HG03139 (cell line): ENCODE results near the gene GUCA2B.

Experiments
- ATAC-seq: cut with Tn5 transposase; IDR thresholded peaks from one replicate; pipeline ENCODE4 v1.9.1; 2021; ENCODE audit not compliant: unreplicated experiment

The GUCA2B gene

GRCh38 chr1:42183957-42184268, 30.7 kb downstream of the GUCA2B start:
- no peak for ATAC-seq

GRCh38 chr1:42184616-42185015, 31.4 kb downstream of the GUCA2B start:
- ATAC-seq = no peak

- ATAC-seq = no peak
Measured at GRCh38 chr1:42186152-42186551, 32.9 kb downstream of the GUCA2B start.

GRCh38 chr1:42189931-42190853, 37.0 kb downstream of the GUCA2B start:
- ATAC-seq = no peak

- ATAC-seq = no peak
Measured at GRCh38 chr1:42191319-42191718, 38.1 kb downstream of the GUCA2B start.

GRCh38 chr1:42192106-42192505, 38.9 kb downstream of the GUCA2B start:
- no peak for ATAC-seq

GRCh38 chr1:42195841-42196240, 42.6 kb downstream of the GUCA2B start:
- ATAC-seq = no peak

GRCh38 chr1:42198251-42198650, 45.0 kb downstream of the GUCA2B start:
- ATAC-seq = no peak

GRCh38 chr1:42201986-42202385, 48.8 kb downstream of the GUCA2B start:
- no peak for ATAC-seq
